ENCODE results near the gene GMEB2.
"Not testable (repeated sequence)": the region's sequence is repeated elsewhere in the genome, so short reads cannot be mapped to it uniquely, and the experiment has no call there.

The GMEB2 gene, protein sequence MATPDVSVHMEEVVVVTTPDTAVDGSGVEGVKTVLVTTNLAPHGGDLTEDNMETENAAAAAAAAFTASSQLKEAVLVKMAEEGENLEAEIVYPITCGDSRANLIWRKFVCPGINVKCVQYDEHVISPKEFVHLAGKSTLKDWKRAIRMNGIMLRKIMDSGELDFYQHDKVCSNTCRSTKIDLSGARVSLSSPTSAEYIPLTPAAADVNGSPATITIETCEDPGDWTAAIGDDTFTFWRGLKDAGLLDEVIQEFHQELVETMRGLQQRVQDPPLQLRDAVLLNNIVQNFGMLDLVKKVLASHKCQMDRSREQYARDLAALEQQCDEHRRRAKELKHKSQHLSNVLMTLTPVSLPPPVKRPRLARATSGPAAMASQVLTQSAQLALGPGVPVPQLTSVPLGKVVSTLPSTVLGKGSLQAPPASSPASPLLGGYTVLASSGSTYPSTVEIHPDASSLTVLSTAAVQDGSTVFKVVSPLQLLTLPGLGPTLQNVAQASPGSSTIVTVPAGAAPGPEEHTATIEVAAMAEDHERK

DNA sequence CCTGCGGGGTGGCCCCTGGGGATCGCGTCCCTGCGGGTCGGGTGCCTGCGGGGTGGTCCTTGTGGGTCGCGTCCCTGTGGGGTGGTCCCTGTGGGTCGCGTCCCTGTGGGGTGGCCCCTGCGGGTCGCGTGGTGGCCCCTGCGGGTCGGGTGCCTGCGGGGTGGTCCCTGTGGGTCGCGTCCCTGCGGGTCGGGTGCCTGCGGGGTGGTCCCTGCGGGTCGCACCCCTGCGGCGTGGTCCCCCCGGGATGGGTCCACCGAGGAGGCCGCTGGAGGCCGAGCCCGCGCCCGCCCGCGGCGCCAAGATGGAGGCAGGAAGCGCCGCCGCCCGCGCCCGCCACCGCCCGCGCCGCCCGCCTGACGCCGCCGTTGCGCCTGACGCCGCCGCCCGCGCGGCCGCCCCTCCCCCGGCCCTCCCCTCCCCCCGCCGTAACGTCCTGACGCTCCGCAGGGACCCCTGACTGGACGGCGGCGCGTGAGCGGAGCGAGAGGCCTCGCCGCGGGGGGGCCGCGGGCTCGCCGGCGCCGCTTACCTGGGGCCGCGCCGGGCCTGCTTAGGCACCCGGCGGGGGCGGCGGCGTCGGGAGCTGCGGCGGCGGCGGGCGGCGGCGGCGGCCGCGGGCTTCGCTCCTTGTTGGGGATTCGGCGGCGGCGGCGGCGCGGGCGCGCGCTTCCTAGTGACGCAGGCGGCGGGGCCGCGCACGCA, at the start of gene GMEB2:
Gene GMEB2, minus strand, starts transcription at position 678 of the 705 bp plus-strand sequence. CDS start 7,704 bp downstream, outside the sequence.
- DNase-seq: peak; percentile 92

DNA sequence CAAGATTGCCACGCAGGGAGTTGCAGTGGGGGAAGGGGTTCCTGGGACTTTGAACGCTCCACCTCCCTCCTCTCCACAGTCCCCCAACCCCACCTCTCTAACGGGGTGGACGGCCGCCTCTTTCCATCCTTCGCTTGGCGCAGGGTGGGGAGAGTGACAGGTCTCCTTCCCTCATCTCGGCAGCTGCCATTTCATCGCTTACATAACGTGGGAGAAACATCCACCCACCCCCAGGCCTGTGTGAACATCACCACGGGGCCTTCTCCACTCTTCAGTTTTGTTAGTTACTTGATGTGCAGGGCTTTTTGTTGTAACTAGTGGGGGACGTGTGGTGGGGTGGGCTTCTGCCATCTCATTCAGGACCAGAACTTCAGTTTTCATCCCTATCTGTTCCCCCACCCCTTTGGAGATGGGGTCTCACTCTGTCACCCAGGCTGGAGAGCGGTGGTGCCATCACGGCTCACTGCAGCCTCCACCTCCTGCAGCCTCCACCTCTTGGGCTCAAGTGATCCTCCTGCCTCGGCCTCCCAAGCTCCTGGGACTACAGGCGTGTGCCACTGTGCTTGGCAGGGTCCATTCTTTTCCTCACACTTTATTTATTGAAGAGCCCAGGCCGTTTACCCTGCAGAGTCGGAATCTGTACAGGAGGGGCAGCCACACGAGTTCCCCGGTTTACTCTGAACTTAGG, 48.9 kb upstream of the GMEB2 start:
- DNase-seq: no peak

DNA sequence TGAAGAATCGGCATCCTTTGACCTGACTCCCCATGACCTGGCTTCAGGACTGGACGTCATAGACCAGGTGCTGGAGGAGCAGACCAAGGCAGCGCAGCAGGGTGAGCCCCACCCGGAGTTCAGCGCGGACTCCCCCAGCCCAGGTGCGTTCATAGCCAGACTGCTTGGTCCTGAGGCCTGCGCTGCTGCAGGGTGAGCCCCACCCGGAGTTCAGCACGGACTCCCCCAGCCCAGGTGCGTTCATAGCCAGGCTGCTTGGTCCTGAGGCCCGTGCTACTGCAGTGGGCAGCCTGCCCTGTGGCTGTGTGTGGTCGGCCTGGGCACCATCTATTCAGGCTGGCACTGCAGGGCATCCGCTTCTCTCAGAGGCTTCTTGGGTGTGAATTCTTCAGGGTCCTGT, 47.0 kb upstream of the GMEB2 start:
- no peak for DNase-seq

DNA sequence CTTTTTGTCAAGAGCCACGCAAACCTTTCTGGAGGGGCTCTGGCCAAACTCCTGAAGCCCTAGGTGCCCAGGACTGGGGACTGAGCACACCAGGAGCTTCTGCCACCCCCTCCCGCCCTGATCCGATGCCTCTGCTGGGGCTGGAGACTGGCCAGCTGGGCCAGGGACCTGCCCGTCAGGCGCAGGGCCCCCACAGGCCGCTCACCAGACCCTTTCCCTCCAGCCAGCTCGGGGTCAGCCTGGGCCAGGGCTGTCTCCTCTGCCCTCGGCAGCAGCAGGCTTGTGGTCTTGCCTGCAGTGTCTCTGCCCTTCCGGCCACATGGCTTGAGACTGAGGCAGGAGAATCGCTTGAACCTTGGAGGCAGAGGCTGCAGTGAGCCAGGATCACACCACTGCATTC, 45.8 kb upstream of the GMEB2 start:
- DNase-seq: no peak

DNA sequence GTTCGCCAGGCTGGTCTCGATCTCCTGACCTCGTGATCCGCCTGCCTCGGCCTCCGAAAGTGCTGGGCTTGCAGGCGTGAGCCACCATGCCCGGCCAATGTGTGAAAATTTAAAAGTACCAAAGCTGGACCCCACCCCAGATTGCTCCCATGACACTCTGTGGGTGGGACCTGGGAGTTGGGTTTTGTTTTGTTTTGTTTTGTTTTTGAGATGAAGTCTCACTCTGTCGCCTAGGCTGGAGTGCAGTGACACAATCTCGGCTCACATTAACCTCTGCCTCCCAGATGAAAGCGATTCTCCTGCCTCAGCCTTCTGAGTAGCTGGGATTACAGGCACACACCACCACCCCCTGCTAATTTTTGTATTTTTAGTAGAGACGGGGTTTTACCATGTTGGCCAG, 44.8 kb upstream of the GMEB2 start:
- not testable (repeated sequence) for DNase-seq

DNA sequence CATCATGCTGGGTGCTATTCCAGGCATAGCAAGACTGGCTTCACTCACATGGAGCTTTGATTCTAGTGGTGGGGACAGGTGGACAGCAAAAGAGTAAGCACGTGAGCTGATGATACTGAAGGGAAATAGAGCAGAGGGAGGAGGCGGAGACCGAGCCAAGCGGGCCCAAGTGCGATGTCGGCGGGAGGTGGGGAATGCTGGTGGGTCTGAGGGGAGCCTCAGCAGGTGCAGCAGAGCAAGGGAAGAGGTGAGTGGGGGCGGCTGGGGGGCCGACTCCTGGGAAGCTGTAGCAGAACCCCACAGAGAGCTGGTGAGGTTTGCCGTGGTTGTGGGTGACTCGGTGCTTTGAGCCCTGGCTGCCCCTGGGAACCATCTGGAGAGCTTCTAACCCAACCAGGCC, 41.5 kb upstream of the GMEB2 start:
- DNase-seq: no peak

DNA sequence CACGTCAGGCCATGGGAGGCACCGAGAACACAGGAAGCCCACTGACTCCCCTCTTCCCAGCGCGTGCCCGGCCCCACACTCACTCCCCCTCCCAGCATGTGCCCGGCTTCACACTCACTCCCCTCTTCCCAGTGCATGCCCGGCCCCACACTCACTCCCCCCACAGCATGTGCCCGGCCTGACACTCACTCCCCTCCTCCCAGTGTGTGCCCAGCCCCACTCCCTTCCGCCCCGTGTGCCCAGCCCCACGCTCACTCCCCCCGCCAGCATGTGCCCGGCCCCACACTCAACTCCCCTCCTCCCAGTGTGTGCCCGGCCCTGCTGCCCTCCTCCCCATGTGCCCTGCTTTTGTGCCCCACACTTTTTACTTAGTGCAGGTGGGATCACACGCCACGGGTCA, 41.0 kb upstream of the GMEB2 start:
- DNase-seq: no peak

DNA sequence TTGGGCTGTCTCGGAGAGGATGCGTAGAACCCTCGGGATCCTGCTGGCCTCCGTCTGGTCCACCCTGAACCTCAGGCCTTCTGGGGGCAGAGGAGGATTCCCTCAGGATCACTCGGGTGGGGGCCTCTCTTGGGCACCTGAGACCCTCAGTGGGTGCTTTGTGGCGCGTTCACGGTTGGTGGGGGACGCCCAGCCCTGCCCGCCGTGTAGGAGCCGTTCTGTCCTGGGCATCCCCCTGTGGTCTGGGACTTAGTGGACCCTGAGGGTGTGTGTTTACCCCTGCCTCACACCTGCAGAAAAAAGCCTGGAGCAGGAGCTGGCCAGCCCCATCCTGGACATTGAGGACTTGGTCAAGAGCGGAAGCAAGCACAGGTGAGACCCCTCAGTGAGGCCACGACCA, 38.8 kb upstream of the GMEB2 start:
- no peak for DNase-seq

DNA sequence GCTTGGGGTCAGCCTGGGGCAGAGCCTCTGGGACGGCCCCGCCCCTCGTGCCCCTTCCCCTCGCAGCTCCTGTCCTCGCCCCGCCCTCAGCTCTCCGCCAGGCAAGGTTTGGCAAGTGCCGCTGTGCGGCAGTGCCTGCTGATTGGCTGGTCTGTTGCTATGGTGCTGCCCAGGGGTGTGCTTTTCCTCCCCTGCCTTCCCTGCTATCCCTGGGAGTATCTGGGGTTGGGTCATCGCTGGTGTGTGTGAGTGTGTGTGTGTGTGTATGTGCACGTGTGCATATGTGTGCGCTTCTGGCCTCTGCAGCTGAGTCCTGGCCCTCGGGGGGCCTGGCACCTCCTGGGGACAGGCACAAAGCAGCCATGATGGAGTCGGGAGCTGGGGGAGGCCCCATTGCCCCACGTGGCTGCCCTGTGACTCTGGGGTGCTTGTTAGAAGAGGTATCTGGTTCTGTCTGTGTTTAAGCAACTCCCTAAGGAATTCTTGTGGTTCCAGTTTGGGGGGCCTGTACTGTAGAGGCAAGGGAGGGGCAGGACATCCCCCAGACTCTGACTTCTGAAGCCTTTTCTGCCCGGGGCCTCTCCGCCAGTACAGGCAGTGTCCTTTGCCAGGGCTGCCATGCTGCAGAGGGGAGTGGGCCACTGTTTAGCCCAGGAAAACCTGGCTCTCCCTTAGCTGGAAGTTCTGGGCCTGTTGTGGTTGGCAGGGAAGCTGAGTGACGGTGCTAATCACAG, 38.1 kb upstream of the GMEB2 start:
- no peak for DNase-seq

DNA sequence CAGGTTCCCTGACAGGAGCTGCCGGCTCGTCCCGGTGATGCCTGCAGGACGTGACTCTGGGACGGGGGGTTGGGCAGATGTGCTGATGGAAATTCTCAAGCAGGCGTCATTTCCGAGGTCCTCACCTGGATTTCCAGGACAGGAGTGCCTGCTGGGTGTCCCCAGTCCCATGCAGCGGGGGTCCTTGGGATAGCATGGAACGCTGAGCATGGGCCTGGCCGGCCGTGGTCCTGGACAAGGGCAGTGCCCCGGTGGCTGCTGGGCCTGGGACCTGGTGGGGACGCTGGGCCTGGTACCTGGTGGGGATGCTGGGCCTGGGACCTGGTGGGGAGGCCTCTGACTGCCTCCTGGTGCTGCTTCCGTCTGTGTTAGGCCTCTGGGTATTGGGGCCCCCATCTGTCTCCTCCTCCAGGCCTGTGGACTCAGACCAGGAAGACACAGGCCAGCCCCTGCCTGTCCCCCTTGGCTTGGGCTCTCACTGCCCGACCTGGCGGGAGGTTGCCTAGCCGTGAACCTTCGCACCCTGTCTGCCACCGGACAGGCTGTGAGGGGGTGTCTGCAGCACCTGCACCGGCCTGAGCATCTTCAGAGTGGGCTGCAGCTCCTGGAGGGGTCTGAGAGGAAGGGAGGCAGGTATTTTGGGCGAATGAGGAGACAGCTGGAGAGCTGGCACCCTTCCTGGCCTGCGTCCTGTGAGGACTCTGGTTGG, 37.4 kb upstream of the GMEB2 start:
- no peak for DNase-seq

DNA sequence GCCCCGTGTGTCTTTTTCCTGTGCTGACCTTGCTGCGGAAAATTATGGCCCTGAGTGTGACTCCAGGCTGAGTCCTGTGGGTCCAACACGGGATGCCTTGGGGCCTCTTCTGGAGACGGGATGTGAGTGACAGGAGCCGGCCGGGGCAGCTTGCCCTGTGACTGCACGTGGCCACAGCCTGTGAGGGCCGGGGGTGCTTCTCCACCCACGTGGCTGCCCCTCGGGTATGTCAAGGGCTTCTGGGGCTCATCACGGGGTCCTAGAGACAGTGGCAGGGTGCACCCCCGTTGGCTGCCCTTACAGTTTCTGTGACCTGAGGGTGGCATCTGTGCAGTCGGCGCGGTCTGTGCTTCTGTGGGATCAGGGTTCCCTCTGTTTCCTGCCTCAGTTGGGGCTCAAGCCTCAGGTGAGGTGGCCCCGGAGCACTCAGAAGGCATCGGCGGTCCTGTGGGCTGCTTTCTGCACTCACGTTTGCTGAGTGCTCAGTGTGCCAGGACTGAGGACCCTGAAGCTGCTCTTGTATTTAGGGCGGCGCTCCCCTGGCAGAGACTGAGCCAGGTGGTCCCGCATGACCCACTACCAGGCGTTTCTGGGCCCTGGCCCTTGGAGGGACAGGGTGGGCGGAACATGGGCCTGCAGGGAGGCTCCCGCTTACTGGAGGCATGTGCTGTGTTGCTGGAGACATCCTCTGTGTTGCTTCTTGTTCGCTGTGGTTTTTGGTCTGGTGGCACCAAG, 36.6 kb upstream of the GMEB2 start:
- no peak for DNase-seq

DNA sequence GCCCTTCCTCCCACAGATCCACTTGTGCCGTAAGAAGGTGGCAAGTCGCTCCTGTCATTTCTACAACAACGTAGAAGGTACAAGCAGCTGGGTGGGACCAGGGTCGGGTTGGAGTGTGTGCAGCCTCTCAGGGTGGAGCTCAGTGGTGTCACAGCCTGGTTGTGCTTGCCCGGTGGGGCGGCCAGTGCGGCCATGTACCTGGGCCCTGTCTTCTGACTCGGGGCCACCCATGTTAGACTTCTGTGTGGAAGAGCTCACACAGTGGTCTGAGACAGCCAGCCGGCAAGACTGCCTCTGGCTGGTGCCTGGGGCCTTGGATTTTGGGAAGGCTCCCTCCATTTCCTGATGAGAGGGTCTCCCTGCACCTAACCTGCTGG, 35.9 kb upstream of the GMEB2 start:
- DNase-seq: no peak

DNA sequence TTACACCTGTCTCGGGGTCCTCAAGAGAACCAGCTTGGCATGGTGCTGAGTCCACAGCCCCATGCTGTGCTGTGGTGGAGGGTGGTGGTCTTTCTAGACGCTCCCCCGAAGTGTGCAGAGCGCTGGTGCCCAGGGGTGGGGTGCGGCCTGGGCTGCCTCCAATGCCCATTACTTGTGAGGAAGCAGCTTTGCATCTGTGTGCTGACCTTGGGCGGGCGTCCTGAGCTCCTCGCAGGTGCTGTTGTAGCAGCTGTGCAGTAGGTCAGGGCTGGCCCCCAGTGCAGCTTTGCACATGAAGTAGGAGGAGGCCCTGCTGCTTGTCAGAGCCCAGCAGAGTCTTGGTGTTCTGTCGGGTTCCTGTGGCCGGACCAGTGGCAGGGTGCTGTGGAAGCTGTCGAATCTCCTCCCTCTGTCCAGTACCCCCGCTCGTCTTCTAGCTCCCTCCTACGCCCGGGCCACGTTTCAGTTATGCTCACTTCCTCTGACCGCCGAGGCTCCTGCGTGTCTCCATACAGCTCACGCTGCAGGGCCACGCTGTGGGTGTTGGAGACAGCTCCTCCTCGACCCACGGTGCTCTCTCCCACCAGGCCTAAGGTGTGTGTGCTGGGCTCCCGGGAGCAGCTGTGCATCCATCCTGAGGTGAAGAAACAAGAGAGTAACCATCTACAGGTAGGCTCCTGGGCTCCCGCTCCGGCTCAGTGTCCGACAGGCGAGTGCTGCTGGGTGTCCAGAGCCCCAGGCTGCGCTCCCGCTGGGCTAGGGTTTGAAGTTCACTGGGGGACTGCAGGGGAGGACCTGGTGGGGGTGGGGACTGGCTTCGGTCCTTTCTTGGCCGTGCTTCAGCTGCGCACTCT, 35.3 kb upstream of the GMEB2 start:
- DNase-seq: no peak

DNA sequence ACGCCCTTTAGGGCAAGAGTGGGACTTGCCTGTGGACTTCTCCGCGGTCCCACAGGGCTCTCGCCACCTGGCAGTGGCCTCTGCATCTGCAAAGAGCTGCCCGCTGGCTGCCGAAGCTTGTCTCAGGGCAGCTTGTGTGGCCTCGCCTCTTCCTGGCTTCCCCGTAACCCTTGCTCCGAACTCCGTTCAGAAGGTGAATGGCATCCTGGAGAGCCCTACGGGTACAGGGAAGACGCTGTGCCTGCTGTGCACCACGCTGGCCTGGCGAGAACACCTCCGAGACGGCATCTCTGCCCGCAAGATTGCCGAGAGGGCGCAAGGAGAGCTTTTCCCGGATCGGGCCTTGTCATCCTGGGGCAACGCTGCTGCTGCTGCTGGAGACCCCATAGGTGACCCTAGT, 34.2 kb upstream of the GMEB2 start:
- no peak for DNase-seq

DNA sequence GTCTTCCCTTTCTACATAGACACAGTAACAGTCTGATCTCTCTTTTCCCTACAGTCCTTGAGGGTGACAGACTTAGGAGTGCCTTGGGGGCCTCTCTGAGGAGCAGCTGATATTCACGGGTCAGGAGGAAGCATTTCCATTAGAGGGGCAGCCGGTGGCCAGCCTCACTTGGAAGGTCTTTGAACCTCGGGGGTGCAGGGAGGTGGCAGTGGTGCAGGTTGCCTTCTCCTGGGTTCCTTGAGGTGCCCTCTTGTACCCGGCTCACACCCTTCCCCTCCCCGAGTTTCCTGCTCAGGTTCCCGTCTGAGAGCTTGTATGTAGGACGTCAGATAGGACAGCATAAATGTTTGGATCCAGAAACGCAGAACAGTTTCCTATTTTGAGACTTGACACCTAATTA, 33.7 kb upstream of the GMEB2 start:
- DNase-seq: no peak

DNA sequence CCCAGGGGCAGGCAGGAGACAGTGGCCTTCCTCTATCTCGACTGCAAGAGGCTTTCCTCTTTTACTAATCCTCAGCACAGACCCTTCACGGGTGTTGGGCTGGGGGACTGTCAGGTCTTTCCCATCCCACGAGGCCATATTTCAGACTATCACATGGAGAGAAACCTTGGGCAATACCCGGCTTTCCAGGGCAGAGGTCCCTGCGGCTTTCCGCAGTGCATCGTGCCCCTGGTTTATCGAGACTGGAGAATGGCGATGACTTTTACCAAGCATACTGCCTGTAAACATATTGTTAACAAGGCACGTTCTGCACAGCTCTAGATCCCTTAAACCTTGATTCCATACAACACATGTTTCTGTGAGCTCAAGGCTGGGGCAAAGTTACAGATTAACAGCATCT, 33.3 kb upstream of the GMEB2 start:
- not testable (repeated sequence) for DNase-seq

DNA sequence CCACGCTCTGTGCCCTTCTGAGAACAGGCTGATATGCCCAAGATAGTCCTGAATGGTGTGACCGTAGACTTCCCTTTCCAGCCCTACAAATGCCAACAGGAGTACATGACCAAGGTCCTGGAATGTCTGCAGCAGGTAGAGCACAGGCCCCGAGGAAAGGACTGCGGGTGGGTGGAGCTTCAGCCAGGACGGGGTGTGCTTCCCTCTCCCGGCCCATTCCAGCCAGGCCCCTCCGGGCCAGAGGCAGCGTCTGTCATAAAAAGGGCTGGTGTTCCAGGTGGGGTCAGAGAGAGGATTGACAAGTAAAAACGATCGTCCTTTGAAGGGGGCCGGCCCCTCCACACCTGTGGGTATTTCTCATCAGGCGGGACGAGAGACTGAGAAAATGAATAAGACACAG, 32.5 kb upstream of the GMEB2 start:
- no peak for DNase-seq

DNA sequence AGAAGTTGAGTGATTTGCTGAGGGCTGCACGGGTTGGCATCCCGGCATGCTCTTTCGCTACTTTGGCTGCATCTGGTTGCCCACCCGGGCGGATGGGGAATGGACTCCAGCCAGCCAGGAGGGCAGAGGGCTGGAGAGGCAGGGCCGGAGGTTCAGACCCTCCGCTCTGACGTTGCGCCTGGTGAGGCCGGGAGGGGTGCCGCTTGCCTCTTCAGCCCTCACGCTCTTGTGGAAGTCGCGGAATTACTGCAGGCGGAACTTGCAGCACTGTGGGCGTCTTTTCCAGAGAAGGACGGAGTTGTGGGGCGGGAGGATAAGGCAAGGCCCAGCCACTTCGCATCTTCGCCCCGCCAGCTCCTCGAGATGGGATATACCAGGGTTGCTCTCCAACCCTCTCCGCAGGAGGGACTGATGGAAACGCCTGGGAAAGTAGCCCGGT, 31.9 kb upstream of the GMEB2 start:
- no peak for DNase-seq

DNA sequence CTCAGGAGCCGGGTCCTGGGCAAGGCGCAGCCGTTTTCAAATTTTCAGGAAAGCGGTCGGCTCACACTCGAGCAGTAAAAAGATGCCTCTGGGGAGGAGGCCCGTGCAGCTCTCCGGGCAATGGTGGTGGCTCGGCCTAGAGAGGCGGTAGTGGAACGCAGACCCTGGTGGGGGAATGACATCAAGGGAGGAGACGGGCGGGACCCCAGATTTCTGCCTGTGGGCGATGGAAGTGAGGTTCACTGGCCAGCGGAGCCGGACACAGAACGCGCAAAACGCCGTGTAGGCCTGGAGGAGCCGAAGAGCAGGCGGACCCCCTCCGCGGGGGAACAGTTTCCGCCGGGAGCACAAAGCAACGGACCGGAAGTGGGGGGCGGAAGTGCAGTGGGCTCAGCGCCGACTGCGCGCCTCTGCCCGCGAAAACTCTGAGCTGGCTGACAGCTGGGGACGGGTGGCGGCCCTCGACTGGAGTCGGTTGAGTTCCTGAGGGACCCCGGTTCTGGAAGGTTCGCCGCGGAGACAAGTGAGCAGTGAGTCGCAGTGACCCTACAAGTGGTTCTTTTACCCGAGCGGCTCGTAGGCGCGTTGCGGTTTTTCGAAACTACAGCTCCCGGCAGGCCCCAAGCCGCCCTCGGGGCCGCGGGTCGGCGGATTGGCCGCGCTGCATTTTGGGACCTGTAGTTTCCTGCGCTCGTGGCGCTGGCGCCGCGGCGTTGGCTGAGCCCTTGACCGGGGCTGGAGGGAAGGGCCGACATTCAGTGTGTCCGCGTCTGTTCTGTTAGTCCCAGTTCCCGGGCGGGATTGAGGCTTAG, 31.2 kb upstream of the GMEB2 start, which contains the start of gene RTEL1:
Gene RTEL1, plus strand, starts transcription at position 376 of the 812 bp plus-strand sequence. CDS start 1,091 bp downstream, outside the sequence.
- peak; percentile 88 for DNase-seq
